NB4 (cell line): ENCODE measurements around the gene DGCR8.

Source experiments
- CTCF ChIP-seq: IDR thresholded peaks from one replicate; pipeline ENCODE4 v1.5.1; 2012; ENCODE audit warnings: low read depth, low read length
- POLR2A ChIP-seq: IDR thresholded peaks from 2 replicates; pipeline ENCODE4 v1.6.1; 2011; ENCODE audit warnings: mild to moderate bottlenecking; ENCODE audit not compliant: insufficient read length; ENCODE audit errors: extremely low read depth

- TF ChIP-seq POLR2A (no peak), CTCF (no peak)
Measured at GRCh38 chr22:20053407-20054033, 26.5 kb upstream of the DGCR8 start.
